ENCODE data around the gene SLC6A3.

The SLC6A3 gene

GRCh38 chr5:1404062-1404461 lies 41.2 kb downstream of the SLC6A3 start:
- no peak for DNase-seq

DNA sequence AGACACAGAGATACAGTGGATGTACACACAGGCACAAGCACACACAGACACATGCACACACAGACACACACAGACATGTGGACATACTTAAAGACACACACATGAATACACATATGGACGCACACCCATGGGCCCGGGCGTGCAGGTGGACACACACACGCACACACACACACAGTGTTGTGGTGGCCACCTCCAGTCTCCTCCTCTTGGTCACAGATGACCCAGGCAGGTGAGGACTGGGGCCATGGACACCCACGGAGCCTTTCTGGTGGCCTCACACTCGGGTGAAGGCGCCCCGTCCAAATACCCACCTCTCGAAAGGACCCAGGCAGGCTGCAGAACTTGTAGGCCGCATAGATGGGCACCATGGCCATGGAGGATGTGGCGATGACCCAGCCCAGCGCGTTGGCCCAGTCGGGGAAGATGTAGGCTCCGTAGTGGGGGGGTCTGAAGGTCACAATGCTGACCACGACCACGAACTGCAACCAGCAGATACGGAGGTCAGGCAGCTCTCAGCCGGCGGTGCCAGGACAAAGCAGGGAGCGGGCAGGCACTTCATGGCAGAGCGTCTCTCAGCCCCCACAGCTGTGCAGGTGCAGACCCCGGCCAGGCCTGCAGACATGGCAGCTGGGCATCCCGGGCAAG lies 42.5 kb downstream of the SLC6A3 start:
- DNase-seq = no peak

- no peak for DNase-seq
Observed at GRCh38 chr5:1401536-1402138, 43.6 kb downstream of the SLC6A3 start.

DNA sequence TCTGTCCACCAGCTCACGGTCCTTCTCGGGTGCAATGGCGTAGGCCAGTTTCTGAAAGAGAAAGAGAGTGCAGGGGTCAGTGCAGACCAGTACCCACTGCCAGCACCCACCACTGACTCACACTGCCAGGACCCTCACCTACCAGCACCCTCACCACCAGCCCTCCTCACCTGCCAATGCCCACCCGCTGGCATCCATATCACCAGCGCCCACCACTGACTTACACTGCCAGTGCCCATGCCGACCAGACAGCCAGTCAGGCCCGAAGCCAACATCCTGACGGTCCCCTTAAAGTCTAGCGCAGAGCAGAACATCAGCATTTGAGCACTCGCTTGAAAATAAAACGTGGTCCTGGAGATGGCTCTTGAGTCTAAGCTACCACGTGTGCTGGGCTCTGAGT lies 44.3 kb downstream of the SLC6A3 start:
- no peak for DNase-seq

DNA sequence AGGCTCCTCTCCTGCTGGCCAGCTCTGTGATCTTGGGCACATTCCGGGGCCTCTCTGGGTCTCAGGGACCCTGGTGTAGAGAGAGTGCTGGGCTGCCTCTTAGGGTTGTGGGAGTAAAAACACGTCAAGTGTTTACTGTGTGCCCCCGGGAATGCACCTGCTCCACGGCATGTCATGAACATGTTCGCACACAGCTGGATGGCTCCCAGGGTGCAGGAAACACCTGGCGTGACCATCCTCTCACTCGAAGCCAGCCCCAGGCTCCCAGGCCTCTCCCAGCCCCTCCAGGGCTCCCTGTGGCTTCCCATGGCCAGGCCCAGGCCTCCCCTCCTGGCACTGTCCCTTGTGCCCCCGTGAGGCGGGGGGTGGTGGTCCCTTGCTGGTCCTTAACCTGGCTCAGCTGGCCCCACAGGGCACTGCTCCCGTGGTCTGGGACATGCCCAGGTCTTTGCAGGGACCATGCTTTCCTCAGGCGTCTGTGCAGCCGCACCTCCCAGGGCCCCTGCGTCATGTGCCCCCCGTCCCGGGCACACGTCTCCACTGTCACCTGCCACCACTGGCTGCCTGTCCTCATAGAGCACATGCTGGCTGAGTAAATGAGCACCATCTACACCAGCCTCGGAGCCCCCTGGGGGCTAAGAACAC lies 44.9 kb downstream of the SLC6A3 start:
- DNase-seq = no peak

GRCh38 chr5:1399737-1400136 lies 45.5 kb downstream of the SLC6A3 start:
- no peak for DNase-seq

DNA sequence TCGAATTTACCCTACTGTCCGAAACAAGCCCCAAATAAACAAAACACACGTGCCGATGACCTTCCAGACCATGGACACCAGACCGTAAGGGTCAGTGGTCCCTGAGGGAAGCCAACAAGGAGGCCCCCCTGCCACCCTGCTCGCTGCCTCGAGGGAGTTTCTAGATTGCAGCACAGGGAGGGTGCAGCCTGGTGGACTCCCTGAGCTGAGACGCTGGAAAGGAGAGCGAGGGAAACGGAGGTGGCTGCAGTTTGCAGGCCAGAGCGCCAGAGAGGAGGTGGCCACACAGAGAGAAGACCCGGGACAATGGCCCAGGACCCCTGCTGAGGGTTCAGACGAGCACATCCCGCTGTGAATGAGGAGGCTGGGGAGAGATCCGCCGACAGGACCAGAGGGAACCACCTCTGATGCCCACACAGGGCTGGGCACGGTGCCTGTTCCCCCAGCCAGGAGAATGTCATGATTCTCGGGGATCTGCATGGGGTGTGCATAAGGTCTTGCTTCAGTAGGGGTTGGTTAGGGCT lies 48.9 kb downstream of the SLC6A3 start:
- no peak for DNase-seq

DNA sequence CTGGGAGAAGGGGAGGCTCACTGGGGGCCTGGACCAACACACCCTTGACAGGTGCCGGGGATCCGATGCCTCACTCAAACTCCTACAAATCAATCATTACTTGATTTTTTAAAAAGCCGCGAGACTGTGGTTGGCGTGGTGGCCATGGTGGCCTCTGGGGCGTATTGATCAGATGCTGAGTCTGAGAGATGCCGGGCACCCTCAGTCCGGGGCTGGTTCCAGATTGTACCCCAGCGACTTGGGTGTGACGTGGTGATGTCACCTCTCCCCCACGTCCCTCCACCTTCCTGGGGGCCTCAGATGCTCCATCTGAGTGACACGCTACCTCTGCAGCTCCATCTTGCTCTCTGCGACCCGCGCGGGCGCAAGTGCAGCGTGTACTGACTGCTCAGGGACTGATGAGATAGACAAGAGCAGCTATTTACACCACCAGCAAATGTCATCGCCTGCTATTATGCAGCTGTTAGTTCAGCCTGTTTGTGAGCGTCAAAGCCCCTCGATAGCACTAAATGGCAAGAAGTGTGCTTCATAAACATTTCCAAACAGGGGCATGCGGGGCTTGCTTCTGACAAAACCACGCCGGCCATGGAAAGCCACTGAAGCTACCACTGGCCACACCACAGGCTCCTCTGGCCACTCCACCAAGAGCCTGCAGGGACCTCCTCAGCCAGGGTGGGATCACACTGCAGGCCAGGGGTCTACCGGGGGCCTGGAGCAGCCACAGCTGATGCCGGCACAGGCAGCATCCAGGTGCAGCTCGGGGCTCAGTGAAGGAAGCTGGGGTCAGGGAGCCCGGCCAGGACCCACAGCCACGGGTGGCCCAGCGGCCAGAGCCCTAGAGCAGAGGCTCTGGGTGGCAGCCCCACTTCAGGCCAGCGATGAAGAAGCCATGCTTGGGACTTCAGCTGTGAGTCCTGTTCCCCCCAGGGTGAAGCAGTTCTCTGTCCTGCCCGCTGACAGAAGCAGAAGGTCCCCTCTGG lies 50.1 kb downstream of the SLC6A3 start:
- DNase-seq = no peak

- DNase-seq = no peak
Observed at GRCh38 chr5:1393571-1394501, 51.4 kb downstream of the SLC6A3 start.

GRCh38 chr5:1392801-1393565 lies 52.3 kb downstream of the SLC6A3 start:
- peak; percentile 29 for DNase-seq

- no peak for DNase-seq
Observed at GRCh38 chr5:1392261-1392660, 53.0 kb downstream of the SLC6A3 start.

- DNase-seq = no peak
Observed at GRCh38 chr5:1391691-1392090, 53.5 kb downstream of the SLC6A3 start.

GRCh38 chr5:1390861-1391600 lies 54.2 kb downstream of the SLC6A3 start:
- no peak for DNase-seq

DNA sequence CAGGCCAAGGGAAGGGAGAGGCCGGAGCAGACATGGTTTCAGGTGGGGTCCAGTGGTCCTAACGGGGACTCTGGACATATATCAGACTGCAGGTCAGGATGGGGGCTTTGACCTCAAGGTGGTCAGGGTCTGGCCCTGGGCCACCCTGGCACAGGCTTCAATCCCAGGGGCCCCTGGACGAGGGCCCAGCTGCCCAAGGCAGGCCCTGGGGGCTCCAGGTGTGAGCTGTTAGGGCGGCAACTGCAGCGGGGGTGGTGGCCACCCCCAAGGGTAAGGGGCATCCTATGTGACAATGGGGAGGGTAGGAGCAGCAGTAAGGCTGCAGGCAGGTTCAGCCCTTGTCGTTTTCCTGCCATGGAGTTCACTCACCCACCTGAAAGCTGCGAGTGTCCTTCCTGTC lies 54.9 kb downstream of the SLC6A3 start:
- DNase-seq = no peak

GRCh38 chr5:1388383-1388967 lies 56.8 kb downstream of the SLC6A3 start:
- DNase-seq = no peak

DNA sequence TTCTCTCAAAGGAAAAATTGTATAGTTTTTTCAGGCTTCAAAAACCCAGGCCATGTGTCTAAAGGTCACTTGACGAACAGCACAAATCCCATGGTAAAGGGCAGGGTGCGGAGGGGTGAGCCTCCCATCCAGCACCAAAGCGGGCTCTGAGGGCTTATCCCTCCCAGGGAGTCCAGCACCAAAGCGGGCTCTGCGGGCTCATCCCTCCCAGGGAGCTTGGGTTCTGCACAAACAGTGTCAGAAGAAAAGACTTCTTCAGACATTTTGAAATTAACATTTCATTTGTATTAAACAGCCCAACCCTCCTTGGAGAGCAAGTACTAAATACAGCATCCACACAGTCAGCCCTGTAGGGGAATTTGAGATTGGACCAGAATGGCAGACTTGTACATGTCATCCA lies 57.4 kb downstream of the SLC6A3 start:
- no peak for DNase-seq

GRCh38 chr5:1387059-1387755 lies 58.0 kb downstream of the SLC6A3 start:
- DNase-seq = no peak

- DNase-seq = peak; percentile 82
Observed at GRCh38 chr5:1386274-1386717, 58.9 kb downstream of the SLC6A3 start.

Measured in CD4-positive, alpha-beta T cell treated with Interferon gamma for 1 hour (primary cell).